ENCODE measurements around the gene SGSM2.

- TF ChIP-seq, protein P1, sequence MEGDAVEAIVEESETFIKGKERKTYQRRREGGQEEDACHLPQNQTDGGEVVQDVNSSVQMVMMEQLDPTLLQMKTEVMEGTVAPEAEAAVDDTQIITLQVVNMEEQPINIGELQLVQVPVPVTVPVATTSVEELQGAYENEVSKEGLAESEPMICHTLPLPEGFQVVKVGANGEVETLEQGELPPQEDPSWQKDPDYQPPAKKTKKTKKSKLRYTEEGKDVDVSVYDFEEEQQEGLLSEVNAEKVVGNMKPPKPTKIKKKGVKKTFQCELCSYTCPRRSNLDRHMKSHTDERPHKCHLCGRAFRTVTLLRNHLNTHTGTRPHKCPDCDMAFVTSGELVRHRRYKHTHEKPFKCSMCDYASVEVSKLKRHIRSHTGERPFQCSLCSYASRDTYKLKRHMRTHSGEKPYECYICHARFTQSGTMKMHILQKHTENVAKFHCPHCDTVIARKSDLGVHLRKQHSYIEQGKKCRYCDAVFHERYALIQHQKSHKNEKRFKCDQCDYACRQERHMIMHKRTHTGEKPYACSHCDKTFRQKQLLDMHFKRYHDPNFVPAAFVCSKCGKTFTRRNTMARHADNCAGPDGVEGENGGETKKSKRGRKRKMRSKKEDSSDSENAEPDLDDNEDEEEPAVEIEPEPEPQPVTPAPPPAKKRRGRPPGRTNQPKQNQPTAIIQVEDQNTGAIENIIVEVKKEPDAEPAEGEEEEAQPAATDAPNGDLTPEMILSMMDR (IDR thresholded peaks at IDR 0.05), result no peak
- TF ChIP-seq POLR2A (IDR thresholded peaks at IDR 0.05), result no peak
These were observed 90.6 kb downstream of the SGSM2 start for GRCh38 chr17:2427910-2428309.

All from body of pancreas (tissue), 4 donors.